ENCODE results near the gene RTL10. TPM values are rescaled to one million over a fixed set of nuclear protein-coding genes. Genes with fewer than 3 reads are reported as not detected.

RTL10 gene
- total and polyA plus RNA-seq, 2 of the 8 experiments (the other 6 are each of a cell fraction or from before 2014, with no cell fraction given), result 11.5 to 18.8 TPM

- Histone ChIP-seq H3K4me2 (ENCODE audit: insufficient read depth in 1 of 2, low read depth in 2 of 2, low read length in 2 of 2) (no peak overlapping the region), H2BK20ac (ENCODE audit: low read length) (no peak overlapping the region), H3K4me3 (ENCODE audit: extremely low read depth in 1 of 4, insufficient read depth in 2 of 4, low read depth in 3 of 4, low read length in 4 of 4) (no peak overlapping the region), H4K8ac (ENCODE audit: extremely low read depth, insufficient read depth, low read length) (no peak overlapping the region), H4K5ac (ENCODE audit: insufficient read length, low read depth, low read length) (no peak overlapping the region), H3K23me2 (ENCODE audit: low read depth, low read length) (no peaks in the 10 kb centered on the region), H2AK5ac (ENCODE audit: low read depth, low read length) (no peak overlapping the region), H3K4me1 (replicated peaks in 1 of 4; ENCODE audit: control insufficient read depth in 3 of 4, insufficient read depth in 4 of 4, low read length in 3 of 4) (peaks cover 0 to 3% (median 0%) of the 10 kb centered on the region in 4 experiments; a peak in 3 of 7 replicates), H3K9ac (replicated peaks in 1 of 4; ENCODE audit: extremely low read depth in 1 of 4, low read depth in 3 of 4, low read length in 3 of 4) (no peak overlapping the region), H3K4ac (replicated peaks; ENCODE audit: insufficient read length, low read depth, low read length) (no peak overlapping the region), H3K36me3 (ENCODE audit: control insufficient read depth in 2 of 4, insufficient read depth in 4 of 4, low read length in 3 of 4) (no peaks in the 10 kb centered on the region), H3K18ac (ENCODE audit: extremely low read depth, low read length) (no peak overlapping the region), H3K27ac (ENCODE audit: low read depth, low read length) (no peak overlapping the region), H4K20me1 (replicated peaks in 1 of 2; ENCODE audit: control insufficient read depth in 1 of 2, insufficient read depth in 2 of 2, low read length in 2 of 2) (peaks cover 0 to 5% of the 10 kb centered on the region in 2 experiments), H3K14ac (ENCODE audit: insufficient read length) (no peak overlapping the region), H2BK5ac (ENCODE audit: low read depth, low read length) (no peak overlapping the region), H2BK15ac (ENCODE audit: low read length) (no peak overlapping the region), H2AFZ (ENCODE audit: low read length) (no peak overlapping the region), H3K23ac (ENCODE audit: insufficient read length) (no peak overlapping the region), H3K79me1 (ENCODE audit: low read depth, low read length) (no peaks in the 10 kb centered on the region), H4K91ac (replicated peaks; ENCODE audit: insufficient read length, low read length) (no peak overlapping the region), H2BK120ac (replicated peaks; ENCODE audit: low read depth, low read length) (no peak overlapping the region), H2BK12ac (ENCODE audit: low read depth, low read length) (no peak overlapping the region), H3K9me3 (ENCODE audit: insufficient read depth in 2 of 2, low read depth in 1 of 2, low read length in 1 of 2) (no peaks in the 10 kb centered on the region; a peak in 1 of 4 replicates), H3K27me3 (replicated peaks in 1 of 4; ENCODE audit: control insufficient read depth in 3 of 4, extremely low read depth in 1 of 4, insufficient read depth in 3 of 4, low read length in 3 of 4) (peaks cover 0 to 2% (median 0%) of the 10 kb centered on the region in 4 experiments; a peak in 1 of 7 replicates), H3K79me2 (ENCODE audit: control insufficient read depth in 1 of 2, insufficient read depth in 2 of 2, low read length in 2 of 2) (no peaks in the 10 kb centered on the region), H3K56ac (replicated peaks; ENCODE audit: insufficient read length, low read depth, low read length) (no peak overlapping the region)
- DNase-seq (ENCODE audit: low read depth in 1 of 2, low spot score in 2 of 2), result no peak
- WGBS, 2 experiments (ENCODE audit: extremely low coverage in 1 of 2, insufficient coverage in 1 of 2, insufficient read length in 1 of 2, insufficient replicate concordance in 2 of 2, low coverage in 1 of 2, low lambda C conversion rate in 2 of 2, missing lambda C conversion rate in 1 of 2), result 0% methylated on average over 2 of the region's 2 CpGs; no CpG with 5 or more reads in 1 of the 2 experiments
- no peak for FAIRE-seq
- ChIA-PET CTCF (ENCODE audit: partially characterized antibody) (interaction anchor here (1.3 to 1.9 kb wide), 2 partner anchors 16 to 42 kb away, joined by 3 to 5 read pairs; no protein-coding TSS in a partner anchor), POLR2A (ENCODE audit: partially characterized antibody) (no interaction called here)
- TF ChIP-seq BCL11A (IDR thresholded peaks at IDR 0.05; ENCODE audit: low read depth in 2 of 2, low read length in 2 of 2), result no peak
- TF ChIP-seq MAFK (IDR thresholded peaks at IDR 0.05; ENCODE audit: low read depth, low read length), result no peak
- TF ChIP-seq POLR2AphosphoS5 (IDR thresholded peaks at IDR 0.05; ENCODE audit: low read depth, low read length), result no peak
- TF ChIP-seq TAF7 (optimal IDR thresholded peaks at IDR 0.05; ENCODE audit: borderline replicate concordance, low read depth, low read length), result no peak
- no peak for TF ChIP-seq EP300 (IDR thresholded peaks at IDR 0.05; ENCODE audit: borderline replicate concordance in 1 of 2, low read depth in 2 of 2, low read length in 2 of 2)
- no peak for TF ChIP-seq ASH2L (IDR thresholded peaks at IDR 0.05; ENCODE audit: low read length)
- no peak for TF ChIP-seq CBX8 (IDR thresholded peaks at IDR 0.05; ENCODE audit: borderline replicate concordance, low read depth, low read length)
- TF ChIP-seq RAD21 (IDR thresholded peaks at IDR 0.05 in 1 of 2, conservative IDR thresholded peaks at IDR 0.05 in 1 of 2; ENCODE audit: low read depth in 2 of 2, low read length in 2 of 2), result no peak
- TF ChIP-seq CREB1 (IDR thresholded peaks at IDR 0.05), result no peak
- TF ChIP-seq YY1 (IDR thresholded peaks at IDR 0.05; ENCODE audit: low read depth, low read length), result no peak
- no peak for TF ChIP-seq GABPA (IDR thresholded peaks at IDR 0.05; ENCODE audit: borderline replicate concordance, insufficient read depth, low read length)
- no peak for TF ChIP-seq CTBP2 (IDR thresholded peaks at IDR 0.05; ENCODE audit: borderline replicate concordance, insufficient read depth, insufficient read length, low read length)
- TF ChIP-seq USF2 (IDR thresholded peaks at IDR 0.05; ENCODE audit: low read length), result no peak
Observed at GRCh38 chr22:19826619-19826950, 28.1 kb downstream of the RTL10 start.
